GM12878 (cell line): Measurements from ENCODE around the gene TPI1.
"Not testable (repeated sequence)": the region's sequence is repeated elsewhere in the genome, so short reads cannot be mapped to it uniquely, and the experiment has no call there.

ENCODE experiments used
- BRCA1 ChIP-seq: IDR thresholded peaks from 2 replicates; pipeline ENCODE4 v1.6.1; 2011; ENCODE audit warnings: low read depth, low read length, improper control_type of control experiment
- CTCF ChIP-seq, 3 experiments: IDR thresholded peaks in 2 of 3; conservative IDR thresholded peaks in 1 of 3; 2 replicates each; pipeline ENCODE4 v1.5.1; 2011; ENCODE audit warnings: low read depth in 3 of 3, low read length in 3 of 3, mild to moderate bottlenecking in 3 of 3, control low read depth in 2 of 3, moderate library complexity in 2 of 3, inconsistent platforms in 1 of 3, mixed read lengths in 1 of 3; ENCODE audit not compliant: control insufficient read depth in 2 of 3, insufficient read depth in 1 of 3; ENCODE audit errors: extremely low read depth in 1 of 3
- GABPA ChIP-seq: IDR thresholded peaks from 2 replicates; pipeline ENCODE4 v1.6.1; 2014; ENCODE audit warnings: antibody characterized with exemption, low read depth, mild to moderate bottlenecking, inconsistent platforms
- JUND ChIP-seq: IDR thresholded peaks from 2 replicates; pipeline ENCODE4 v1.6.1; 2012; ENCODE audit warnings: low read depth, mild to moderate bottlenecking, low read length, improper control_type of control experiment, moderate library complexity
- MEF2B ChIP-seq: fragments of 450-650 bp; IDR thresholded peaks from 2 replicates; pipeline ENCODE4 v1.6.1; 2018; ENCODE audit warnings: mild to moderate bottlenecking, moderate library complexity; ENCODE audit not compliant: partially characterized antibody, poor library complexity, severe bottlenecking

GRCh38 chr12:6888794-6889193 is 21.5 kb downstream of the TPI1 start:
- not testable (repeated sequence) for TF ChIP-seq GABPA; CTCF (IDR thresholded peaks at IDR 0.05 in 2 of 3, conservative IDR thresholded peaks at IDR 0.05 in 1 of 3; ENCODE audit: control insufficient read depth in 2 of 3, extremely low read depth in 1 of 3, insufficient read depth in 1 of 3, low read depth in 3 of 3, low read length in 3 of 3); BRCA1; MEF2B; JUND
